ENCODE results near the gene WDR45B. TPM values are rescaled to one million over a fixed set of nuclear protein-coding genes. Genes with fewer than 3 reads are reported as not detected.

Gene WDR45B
- total RNA-seq, 1 donor from 2014 or later, result 75.8 TPM

DNA sequence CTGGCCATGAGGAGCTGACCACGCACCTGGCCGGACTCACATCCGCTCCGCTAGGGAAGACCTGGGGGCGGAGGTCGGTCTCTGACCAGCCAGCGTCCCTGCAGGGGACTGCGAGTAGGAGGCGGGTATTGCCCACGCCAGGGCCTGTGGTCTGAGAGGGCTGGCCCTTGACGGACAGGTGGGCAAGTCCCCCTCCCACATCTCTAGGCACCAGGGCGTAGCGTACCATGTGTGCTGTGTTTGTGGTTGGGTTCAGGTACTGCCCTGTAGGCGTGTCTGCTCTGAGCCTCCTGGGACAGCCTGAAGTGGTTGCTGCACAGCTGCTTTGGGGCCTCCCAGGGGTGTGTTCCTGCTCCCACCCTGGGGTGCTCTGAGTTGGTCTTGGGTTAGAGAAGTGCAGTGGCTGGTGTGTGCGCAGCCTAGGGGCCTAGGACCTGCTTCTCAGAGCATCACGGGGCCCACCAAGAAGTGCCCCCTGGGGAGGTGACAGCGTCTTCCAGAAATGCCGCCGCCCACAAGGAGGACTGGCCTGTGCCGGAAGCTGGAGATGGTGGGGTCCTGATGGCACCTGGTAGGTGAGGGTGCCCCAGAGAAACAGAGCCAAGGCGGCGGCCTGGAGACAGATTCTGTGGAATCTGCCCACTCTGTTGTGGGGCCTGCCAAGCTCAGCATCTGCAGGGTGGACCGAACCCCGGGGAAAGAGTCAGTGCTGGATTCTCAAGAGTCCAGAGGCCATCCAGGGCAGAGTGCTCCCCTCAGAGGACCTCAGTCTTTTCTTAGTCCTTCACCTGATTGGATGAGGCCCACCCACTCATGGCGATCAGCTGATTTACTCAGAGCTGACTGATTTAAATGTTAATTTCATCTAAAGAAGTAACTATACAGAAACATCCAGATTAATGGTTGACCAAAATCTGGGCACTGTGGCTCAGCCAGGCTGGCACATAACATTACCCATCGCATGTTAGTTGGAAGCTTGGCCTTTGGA is 48.3 kb downstream of the WDR45B start:
- no peaks in the 10 kb centered on the region for H3K4me1 Mint-ChIP-seq (ENCODE audit: low read depth)
- H3K36me3 Mint-ChIP-seq (ENCODE audit: insufficient read depth), result peaks cover 34% of the 10 kb centered on the region
- H3K4me3 Mint-ChIP-seq (ENCODE audit: low read depth), result no peak overlapping the region
- no peaks in the 10 kb centered on the region for H3K27me3 Mint-ChIP-seq
- H3K9me3 Mint-ChIP-seq (ENCODE audit: low read depth), result no peaks in the 10 kb centered on the region
- no peak for DNase-seq (ENCODE audit: low spot score, unreplicated experiment)
- TF ChIP-seq, protein P1, sequence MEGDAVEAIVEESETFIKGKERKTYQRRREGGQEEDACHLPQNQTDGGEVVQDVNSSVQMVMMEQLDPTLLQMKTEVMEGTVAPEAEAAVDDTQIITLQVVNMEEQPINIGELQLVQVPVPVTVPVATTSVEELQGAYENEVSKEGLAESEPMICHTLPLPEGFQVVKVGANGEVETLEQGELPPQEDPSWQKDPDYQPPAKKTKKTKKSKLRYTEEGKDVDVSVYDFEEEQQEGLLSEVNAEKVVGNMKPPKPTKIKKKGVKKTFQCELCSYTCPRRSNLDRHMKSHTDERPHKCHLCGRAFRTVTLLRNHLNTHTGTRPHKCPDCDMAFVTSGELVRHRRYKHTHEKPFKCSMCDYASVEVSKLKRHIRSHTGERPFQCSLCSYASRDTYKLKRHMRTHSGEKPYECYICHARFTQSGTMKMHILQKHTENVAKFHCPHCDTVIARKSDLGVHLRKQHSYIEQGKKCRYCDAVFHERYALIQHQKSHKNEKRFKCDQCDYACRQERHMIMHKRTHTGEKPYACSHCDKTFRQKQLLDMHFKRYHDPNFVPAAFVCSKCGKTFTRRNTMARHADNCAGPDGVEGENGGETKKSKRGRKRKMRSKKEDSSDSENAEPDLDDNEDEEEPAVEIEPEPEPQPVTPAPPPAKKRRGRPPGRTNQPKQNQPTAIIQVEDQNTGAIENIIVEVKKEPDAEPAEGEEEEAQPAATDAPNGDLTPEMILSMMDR (IDR thresholded peaks at IDR 0.05; ENCODE audit: unreplicated experiment), result no peak
- peak overlapping the region; percentile 59 for H3K27ac Mint-ChIP-seq

DNA sequence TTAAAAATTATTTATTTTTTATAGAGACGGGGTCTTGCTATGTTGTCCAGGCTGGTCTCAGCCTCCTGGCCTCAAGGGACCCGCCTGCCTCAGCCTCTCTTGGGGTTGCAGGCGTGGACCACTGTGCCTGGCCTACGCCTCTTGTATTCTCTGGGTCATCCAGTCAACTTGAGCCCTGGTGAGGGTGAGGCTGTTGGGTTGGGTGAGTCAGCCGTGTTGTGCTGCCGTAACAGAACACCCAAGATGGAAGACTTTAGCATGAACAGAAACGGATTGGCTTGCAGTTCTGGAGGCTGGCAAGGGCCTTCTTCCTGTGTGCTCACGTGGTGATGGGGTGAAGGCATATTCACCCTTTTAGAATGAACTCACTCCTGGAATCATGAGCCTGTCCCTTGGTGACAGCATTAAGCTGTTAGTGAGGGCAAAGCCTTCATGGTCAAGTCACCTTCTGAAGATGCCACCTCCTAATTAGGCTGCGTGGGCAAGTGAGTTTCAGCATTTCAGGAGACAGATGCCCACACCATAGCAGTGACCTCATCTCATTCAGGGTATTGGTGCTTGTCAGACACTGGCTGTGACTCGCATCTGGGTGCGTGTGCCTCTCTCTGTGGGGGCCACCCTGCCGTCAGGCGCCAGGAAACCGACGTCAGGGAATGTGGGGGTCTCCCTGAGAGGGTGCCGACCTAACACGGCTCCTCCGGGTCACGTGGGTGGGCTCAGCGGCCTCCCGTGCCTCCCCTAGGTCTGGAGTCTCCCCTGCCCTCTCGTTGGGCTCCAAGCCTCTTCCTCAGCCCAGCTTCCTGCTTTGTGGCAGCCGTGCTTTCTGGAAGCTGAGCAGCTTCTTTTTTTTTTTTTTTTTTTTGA is 49.8 kb downstream of the WDR45B start:
- no peaks in the 10 kb centered on the region for H3K27me3 Mint-ChIP-seq
- H3K4me1 Mint-ChIP-seq (ENCODE audit: low read depth), result peaks cover 2% of the 10 kb centered on the region
- H3K36me3 Mint-ChIP-seq (ENCODE audit: insufficient read depth), result peaks cover 24% of the 10 kb centered on the region
- no peak overlapping the region for H3K27ac Mint-ChIP-seq
- TF ChIP-seq, protein P1 (IDR thresholded peaks at IDR 0.05; ENCODE audit: unreplicated experiment), result no peak
- no peaks in the 10 kb centered on the region for H3K9me3 Mint-ChIP-seq (ENCODE audit: low read depth)
- no peak overlapping the region for H3K4me3 Mint-ChIP-seq (ENCODE audit: low read depth)
- no peak for DNase-seq (ENCODE audit: low spot score, unreplicated experiment)

DNA sequence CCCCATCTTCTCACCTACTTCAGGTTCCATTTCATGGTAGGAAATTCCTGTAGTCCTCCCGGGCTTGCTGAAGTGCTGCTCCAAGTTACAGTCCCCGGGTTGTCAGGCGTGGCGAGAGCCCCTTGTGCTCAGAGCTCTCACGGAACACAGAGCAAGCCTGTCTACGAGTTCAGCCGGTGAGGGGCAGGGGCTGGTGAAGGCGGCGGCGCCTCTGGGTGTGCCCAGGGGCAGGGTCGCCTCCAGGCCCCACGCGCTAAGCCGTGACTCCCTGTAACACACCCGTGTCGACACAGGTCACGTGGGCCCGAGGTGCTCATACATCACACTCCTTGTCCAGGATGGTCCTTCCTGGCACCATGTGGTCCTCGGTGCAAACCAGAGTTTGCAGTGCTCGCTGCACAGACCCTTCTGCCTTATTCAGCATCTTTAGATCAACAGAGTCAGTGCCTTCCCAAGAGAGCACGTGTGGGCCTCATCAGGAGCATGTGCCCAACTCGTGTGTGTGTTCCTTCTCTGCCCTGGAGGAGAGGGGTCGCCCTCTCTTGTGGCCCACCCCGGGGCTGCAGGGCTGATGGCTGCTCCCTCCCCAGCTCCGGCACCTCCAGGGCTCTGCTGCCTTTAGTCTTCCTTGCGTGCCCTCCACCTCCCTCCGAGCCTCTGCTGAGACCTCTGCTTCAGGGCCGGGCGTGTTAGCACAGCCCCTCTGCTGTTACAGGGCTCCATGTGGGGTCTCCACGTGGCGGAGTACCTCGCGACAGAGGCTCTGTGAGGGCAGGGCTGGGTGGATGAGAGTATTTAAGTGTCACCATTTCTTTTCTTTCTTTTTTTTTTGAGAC is 51.2 kb downstream of the WDR45B start:
- Mint-ChIP-seq H3K4me3 (ENCODE audit: low read depth) (no peak overlapping the region), H3K9me3 (ENCODE audit: low read depth) (no peaks in the 10 kb centered on the region), H3K27me3 (no peaks in the 10 kb centered on the region), H3K27ac (peak overlapping the region; percentile 37), H3K4me1 (ENCODE audit: low read depth) (peaks cover 9% of the 10 kb centered on the region), H3K36me3 (ENCODE audit: insufficient read depth) (peaks cover 15% of the 10 kb centered on the region)
- TF ChIP-seq, protein P1 (IDR thresholded peaks at IDR 0.05; ENCODE audit: unreplicated experiment), result no peak
- DNase-seq (ENCODE audit: low spot score, unreplicated experiment), result no peak

DNA sequence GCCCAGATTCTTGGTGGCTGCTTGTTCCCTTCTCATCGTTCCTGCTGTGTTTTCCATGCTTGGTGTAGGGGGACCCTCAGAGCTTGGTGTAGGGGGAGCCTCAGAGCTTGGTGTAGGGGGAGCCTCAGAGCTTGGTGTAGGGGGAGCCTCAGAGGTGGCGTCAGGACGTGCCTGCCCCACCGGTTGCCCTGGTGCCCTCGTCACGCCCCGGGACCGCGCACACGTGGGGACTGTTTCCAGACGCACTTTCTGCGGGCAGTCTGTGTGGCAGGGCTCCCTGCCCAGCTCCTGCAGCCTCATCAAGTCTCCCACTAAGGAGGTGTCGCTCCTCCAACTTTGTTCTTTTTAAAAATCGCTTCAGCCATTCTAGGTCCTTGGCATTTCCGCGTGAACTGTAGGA is 51.9 kb downstream of the WDR45B start:
- TF ChIP-seq, protein P1 (IDR thresholded peaks at IDR 0.05; ENCODE audit: unreplicated experiment), result no peak
- Mint-ChIP-seq H3K9me3 (ENCODE audit: low read depth) (no peaks in the 10 kb centered on the region), H3K36me3 (ENCODE audit: insufficient read depth) (peaks cover 13% of the 10 kb centered on the region), H3K27me3 (no peaks in the 10 kb centered on the region), H3K27ac (no peak overlapping the region), H3K4me1 (ENCODE audit: low read depth) (peaks cover 9% of the 10 kb centered on the region), H3K4me3 (ENCODE audit: low read depth) (no peak overlapping the region)
- no peak for DNase-seq (ENCODE audit: low spot score, unreplicated experiment)
